Ascending aorta (tissue), 2 donors: ENCODE measurements around the gene PTCHD1. TPM values are rescaled to one million over a fixed set of nuclear protein-coding genes. Genes with fewer than 3 reads are reported as not detected.

ENCODE experiments used
- DNase-seq, 2 donors: peaks; one replicate each; pipeline ENCODE4 v3.0.0-alpha.2; 2019; ENCODE audit warnings: low spot score in 2 of 2
- H3K27ac ChIP-seq, 2 donors: fragments of 200-600 bp; sonication (generic); one replicate each; pipeline ENCODE4 v1.5.1; 2016 to 2017; ENCODE audit warnings: mild to moderate bottlenecking in 1 of 2
- H3K27me3 ChIP-seq: fragments of 200-600 bp; sonication (generic); one replicate; pipeline ENCODE4 v1.5.1; 2017
- H3K36me3 ChIP-seq, 2 donors: fragments of 200-600 bp; sonication (generic); one replicate each; pipeline ENCODE4 v1.5.1; 2016
- H3K4me1 ChIP-seq, 2 donors: fragments of 200-600 bp; sonication (generic); one replicate each; pipeline ENCODE4 v1.5.1; 2016 to 2017; ENCODE audit warnings: mild to moderate bottlenecking in 1 of 2
- H3K4me3 ChIP-seq, 2 donors: fragments of 200-600 bp; sonication (generic); one replicate each; pipeline ENCODE4 v1.5.1; 2016 to 2017; ENCODE audit warnings: mild to moderate bottlenecking in 1 of 2
- H3K9me3 ChIP-seq, 2 donors: fragments of 200-600 bp; sonication (generic); one replicate each; pipeline ENCODE4 v1.5.1; 2016
- intact Hi-C: fragments of 100-400 bp; cut with DNase I; formaldehyde crosslinking; loops from one replicate; pipeline ENCODE4 v1.15.1; 2023
- total RNA-seq: library from RNA; depleted of rRNA; stranded (reverse); fragments of >200 nt; gene quantifications from one replicate; pipeline ENCODE4 v1.1.0, GENCODE V29; 2016
- TF ChIP-seq, protein P1 (sequence below), 3 experiments: fragments of 200-600 bp in 2 of 3; fragments of 450-650 bp in 1 of 3; sonication (generic) in 2 of 3; IDR thresholded peaks; one replicate each; pipeline ENCODE4 v1.5.1; 2016 to 2019; ENCODE audit warnings: antibody characterized with exemption in 3 of 3, mild to moderate bottlenecking in 1 of 3, moderate library complexity in 1 of 3

The PTCHD1 gene
- total RNA-seq, 1 donor from 2014 or later: 2.8 TPM

- no peak for DNase-seq
- no peaks in the 10 kb centered on the region for H3K9me3 ChIP-seq
- H3K4me1 ChIP-seq: no peaks in the 10 kb centered on the region
- no peaks in the 10 kb centered on the region for H3K36me3 ChIP-seq
- H3K27me3 ChIP-seq: no peaks in the 10 kb centered on the region
- TF ChIP-seq, protein P1, sequence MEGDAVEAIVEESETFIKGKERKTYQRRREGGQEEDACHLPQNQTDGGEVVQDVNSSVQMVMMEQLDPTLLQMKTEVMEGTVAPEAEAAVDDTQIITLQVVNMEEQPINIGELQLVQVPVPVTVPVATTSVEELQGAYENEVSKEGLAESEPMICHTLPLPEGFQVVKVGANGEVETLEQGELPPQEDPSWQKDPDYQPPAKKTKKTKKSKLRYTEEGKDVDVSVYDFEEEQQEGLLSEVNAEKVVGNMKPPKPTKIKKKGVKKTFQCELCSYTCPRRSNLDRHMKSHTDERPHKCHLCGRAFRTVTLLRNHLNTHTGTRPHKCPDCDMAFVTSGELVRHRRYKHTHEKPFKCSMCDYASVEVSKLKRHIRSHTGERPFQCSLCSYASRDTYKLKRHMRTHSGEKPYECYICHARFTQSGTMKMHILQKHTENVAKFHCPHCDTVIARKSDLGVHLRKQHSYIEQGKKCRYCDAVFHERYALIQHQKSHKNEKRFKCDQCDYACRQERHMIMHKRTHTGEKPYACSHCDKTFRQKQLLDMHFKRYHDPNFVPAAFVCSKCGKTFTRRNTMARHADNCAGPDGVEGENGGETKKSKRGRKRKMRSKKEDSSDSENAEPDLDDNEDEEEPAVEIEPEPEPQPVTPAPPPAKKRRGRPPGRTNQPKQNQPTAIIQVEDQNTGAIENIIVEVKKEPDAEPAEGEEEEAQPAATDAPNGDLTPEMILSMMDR (IDR thresholded peaks at IDR 0.05): no peak
- no peak overlapping the region for H3K4me3 ChIP-seq
- intact Hi-C loops: no loop called here
- H3K27ac ChIP-seq: no peak overlapping the region
Observed at GRCh38 chrX:23304881-23305280, 29.8 kb upstream of the PTCHD1 start.

DNA sequence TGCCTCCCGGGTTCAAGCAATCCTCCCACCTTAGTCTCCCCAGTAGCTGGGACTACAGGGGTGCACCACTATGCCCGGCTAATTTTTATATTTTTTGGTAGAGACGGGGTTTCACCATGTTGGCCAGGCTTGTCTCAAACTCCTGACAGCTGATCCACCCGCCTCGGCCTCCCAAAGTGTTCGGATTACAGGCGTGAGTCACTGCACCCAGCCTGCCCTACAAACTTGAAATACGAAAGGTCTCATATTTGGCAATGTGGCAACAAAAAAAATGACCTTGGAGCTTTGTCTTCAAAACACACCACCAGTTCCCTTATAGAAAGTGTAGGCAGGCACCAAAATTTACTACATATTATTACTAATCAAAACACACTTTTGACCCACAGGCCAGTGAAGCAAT lies 22.9 kb upstream of the PTCHD1 start:
- Histone ChIP-seq H3K27me3 (no peaks in the 10 kb centered on the region), H3K4me1 (no peaks in the 10 kb centered on the region), H3K4me3 (no peak overlapping the region), H3K27ac (no peak overlapping the region), H3K9me3 (no peaks in the 10 kb centered on the region), H3K36me3 (no peaks in the 10 kb centered on the region)
- TF ChIP-seq, protein P1 (IDR thresholded peaks at IDR 0.05): no peak
- intact Hi-C loops: no loop called here
- DNase-seq: no peak

DNA sequence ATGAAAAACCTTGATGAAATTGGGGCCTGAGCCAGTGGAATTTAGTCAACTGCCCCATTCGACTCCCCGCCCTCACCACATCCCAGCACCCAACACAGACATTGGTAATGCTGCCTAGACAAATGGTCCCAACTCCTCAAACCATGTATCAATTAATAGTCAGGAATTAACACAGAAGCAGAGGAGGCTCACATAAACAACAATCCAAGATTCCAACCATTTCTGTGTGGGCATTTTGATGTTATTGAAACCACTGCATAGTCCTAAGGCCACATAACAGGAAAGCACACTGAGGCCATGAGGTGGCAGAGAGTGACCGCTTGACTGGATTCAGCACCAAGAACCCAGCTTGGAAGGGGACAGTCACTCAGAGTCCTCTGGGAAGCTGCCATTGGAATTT lies 22.5 kb upstream of the PTCHD1 start:
- no peaks in the 10 kb centered on the region for H3K9me3 ChIP-seq
- no peak overlapping the region for H3K4me3 ChIP-seq
- TF ChIP-seq, protein P1 (IDR thresholded peaks at IDR 0.05): no peak
- intact Hi-C loops: no loop called here
- no peak overlapping the region for H3K27ac ChIP-seq
- H3K36me3 ChIP-seq: no peaks in the 10 kb centered on the region
- no peak for DNase-seq
- no peaks in the 10 kb centered on the region for H3K27me3 ChIP-seq
- H3K4me1 ChIP-seq: no peaks in the 10 kb centered on the region

GRCh38 chrX:23317799-23318724 lies 16.6 kb upstream of the PTCHD1 start:
- Histone ChIP-seq H3K4me3 (no peak overlapping the region), H3K4me1 (no peaks in the 10 kb centered on the region), H3K9me3 (no peaks in the 10 kb centered on the region), H3K27ac (no peak overlapping the region), H3K27me3 (no peaks in the 10 kb centered on the region), H3K36me3 (no peaks in the 10 kb centered on the region)
- no peak for DNase-seq
- TF ChIP-seq, protein P1 (IDR thresholded peaks at IDR 0.05): peak; percentile 23 to 44 (median 33)
- intact Hi-C loops: no loop called here

DNA sequence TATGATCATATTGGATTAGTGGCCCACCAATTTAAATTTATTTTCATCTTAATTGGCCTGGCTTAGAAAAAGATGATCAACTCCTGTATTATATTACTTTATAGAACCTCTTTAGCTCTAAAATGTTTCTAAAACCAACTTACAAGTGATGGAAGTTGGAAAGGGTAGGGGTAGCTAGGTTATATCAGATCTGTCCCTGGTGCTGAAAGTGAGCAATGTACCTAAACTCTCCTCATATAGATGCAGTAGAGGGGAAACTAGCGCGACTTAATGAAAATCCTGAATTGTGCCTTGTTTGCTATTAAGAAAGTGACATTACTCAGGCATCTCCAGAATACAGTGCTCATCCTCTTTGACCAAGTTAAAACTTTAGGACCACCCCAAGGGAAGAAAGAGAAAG lies 7.5 kb upstream of the PTCHD1 start:
- no peaks in the 10 kb centered on the region for H3K27me3 ChIP-seq
- H3K4me1 ChIP-seq: no peaks in the 10 kb centered on the region
- TF ChIP-seq, protein P1 (IDR thresholded peaks at IDR 0.05): no peak
- H3K36me3 ChIP-seq: no peaks in the 10 kb centered on the region
- DNase-seq: no peak
- H3K4me3 ChIP-seq: no peak overlapping the region
- intact Hi-C loops: no loop called here
- H3K27ac ChIP-seq: no peak overlapping the region
- no peaks in the 10 kb centered on the region for H3K9me3 ChIP-seq
